HEK293 (cell line): ENCODE data around the gene SKP2.
"Not testable (repeated sequence)": the region's sequence is repeated elsewhere in the genome, so short reads cannot be mapped to it uniquely, and the experiment has no call there.

Source experiments
- CTCF ChIA-PET: fragments of 350-600 bp; formaldehyde crosslinking; extraction: SDS; loops from one replicate; lab custom pipeline; 2021; ENCODE audit warnings: antibody characterized with exemption; lab: Yijun Ruan, JAX
- POLR2A ChIA-PET: fragments of 300-600 bp; formaldehyde crosslinking; extraction: SDS; loops from one replicate; lab custom pipeline; 2020; ENCODE audit warnings: antibody characterized with exemption, inconsistent platforms; lab: Yijun Ruan, JAX
- H3K27ac ChIP-seq: fragments of 200-500 bp; sonication (Bioruptor generic); 2 replicates; pipeline ENCODE4 v1.5.1; 2014; ENCODE audit warnings: low read depth, low read length, control low read depth, inconsistent platforms; ENCODE audit errors: extremely low read depth
- H3K36me3 ChIP-seq, 2 experiments: fragments of 200-500 bp in 1 of 2; sonication (Bioruptor generic) in 1 of 2; 1 replicate in 1 of 2; 2 replicates in 1 of 2; pipeline ENCODE4 v1.5.1; 2014 to 2017; ENCODE audit warnings: inconsistent platforms in 2 of 2, low read length in 2 of 2; ENCODE audit not compliant: control insufficient read depth in 2 of 2, insufficient read depth in 1 of 2
- H3K4me1 ChIP-seq: fragments of 200-500 bp; sonication (Bioruptor generic); 2 replicates; pipeline ENCODE4 v1.5.1; 2014; ENCODE audit warnings: mild to moderate bottlenecking, low read length, inconsistent platforms; ENCODE audit not compliant: control insufficient read depth, insufficient read depth
- H3K4me3 ChIP-seq: 2 replicates; pipeline ENCODE4 v1.5.1; 2011; ENCODE audit warnings: low read depth, mild to moderate bottlenecking, control low read depth, low read length, moderate library complexity
- H3K9me3 ChIP-seq: fragments of 200-500 bp; sonication (Bioruptor generic); 2 replicates; pipeline ENCODE4 v1.5.1; 2014; ENCODE audit warnings: low read depth, low read length, inconsistent platforms; ENCODE audit not compliant: control insufficient read depth, insufficient read depth
- GLIS2 ChIP-seq: fragments of 450-650 bp; formaldehyde crosslinking; IDR thresholded peaks from 2 replicates; pipeline ENCODE4 v1.5.1; 2016; ENCODE audit warnings: missing biosample characterization, missing genetic modification characterization
- KLF1 ChIP-seq: fragments of 450-650 bp; formaldehyde crosslinking; IDR thresholded peaks from 2 replicates; pipeline ENCODE4 v1.5.1; 2016; ENCODE audit warnings: missing biosample characterization, missing genetic modification characterization
- ZFHX2 ChIP-seq: fragments of 450-650 bp; formaldehyde crosslinking; conservative IDR thresholded peaks from 2 replicates; pipeline ENCODE4 v1.5.1; 2016; ENCODE audit warnings: missing biosample characterization, missing genetic modification characterization
- ZNF10 ChIP-seq: fragments of 450-650 bp; formaldehyde crosslinking; IDR thresholded peaks from 2 replicates; pipeline ENCODE4 v1.5.1; 2017; ENCODE audit warnings: missing biosample characterization, missing genetic modification characterization
- ZNF146 ChIP-seq: fragments of 450-650 bp; formaldehyde crosslinking; IDR thresholded peaks from 2 replicates; pipeline ENCODE4 v1.5.1; 2016; ENCODE audit warnings: missing biosample characterization, missing genetic modification characterization
- ZNF174 ChIP-seq: fragments of 450-650 bp; formaldehyde crosslinking; IDR thresholded peaks from 2 replicates; pipeline ENCODE4 v1.5.0; 2017; ENCODE audit warnings: missing biosample characterization, mild to moderate bottlenecking, missing genetic modification characterization
- ZNF354C ChIP-seq: fragments of 450-650 bp; formaldehyde crosslinking; IDR thresholded peaks from 2 replicates; pipeline ENCODE4 v1.5.1; 2016; ENCODE audit warnings: missing biosample characterization, missing genetic modification characterization, low read depth, borderline replicate concordance
- ZNF747 ChIP-seq: fragments of 450-650 bp; formaldehyde crosslinking; IDR thresholded peaks from 2 replicates; pipeline ENCODE4 v1.5.1; 2016; ENCODE audit warnings: missing biosample characterization, missing genetic modification characterization
- ZNF768 ChIP-seq: fragments of 450-650 bp; formaldehyde crosslinking; IDR thresholded peaks from 2 replicates; pipeline ENCODE4 v1.5.1; 2018; ENCODE audit warnings: missing biosample characterization, mild to moderate bottlenecking, missing genetic modification characterization
- ZNF776 ChIP-seq: fragments of 450-650 bp; formaldehyde crosslinking; IDR thresholded peaks from 2 replicates; pipeline ENCODE4 v1.5.0; 2017; ENCODE audit warnings: missing biosample characterization, missing genetic modification characterization, borderline replicate concordance
- TF ChIP-seq, protein P1 (sequence below): fragments of 450-650 bp; formaldehyde crosslinking; conservative IDR thresholded peaks from 2 replicates; pipeline ENCODE4 v1.5.1; 2016; ENCODE audit warnings: low read depth, missing biosample characterization, missing genetic modification characterization
- TF ChIP-seq, protein P2 (sequence below): fragments of 450-650 bp; formaldehyde crosslinking; IDR thresholded peaks from 2 replicates; pipeline ENCODE4 v1.5.1; 2016; ENCODE audit warnings: missing biosample characterization, missing genetic modification characterization
- TF ChIP-seq, protein P3 (sequence below): fragments of 450-650 bp; formaldehyde crosslinking; optimal IDR thresholded peaks from 2 replicates; pipeline ENCODE3; 2016; ENCODE audit warnings: missing biosample characterization, mild to moderate bottlenecking, missing genetic modification characterization
- TF ChIP-seq, protein P4 (sequence below): fragments of 450-650 bp; formaldehyde crosslinking; IDR thresholded peaks from 2 replicates; pipeline ENCODE4 v1.5.1; 2017; ENCODE audit warnings: missing biosample characterization, missing genetic modification characterization
- TF ChIP-seq, protein P5 (sequence below): fragments of 450-650 bp; formaldehyde crosslinking; IDR thresholded peaks from 2 replicates; pipeline ENCODE4 v1.5.1; 2017; ENCODE audit warnings: missing biosample characterization, missing genetic modification characterization

Gene SKP2

DNA sequence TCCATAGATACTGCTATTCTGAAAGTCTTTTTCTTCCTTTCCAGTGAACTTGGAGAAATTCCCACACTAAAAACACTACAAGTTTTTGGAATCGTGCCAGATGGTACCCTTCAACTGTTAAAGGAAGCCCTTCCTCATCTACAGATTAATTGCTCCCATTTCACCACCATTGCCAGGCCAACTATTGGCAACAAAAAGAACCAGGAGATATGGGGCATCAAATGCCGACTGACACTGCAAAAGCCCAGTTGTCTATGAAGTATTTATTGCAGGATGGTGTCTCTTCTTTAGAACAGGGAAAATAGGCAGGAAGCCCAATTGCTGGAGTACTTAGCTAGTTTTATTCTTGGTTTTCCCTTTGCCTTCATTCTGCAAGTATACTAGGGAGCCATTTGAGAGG, 29.9 kb downstream of the SKP2 start:
- ChIA-PET POLR2A (no interaction called here), CTCF (interaction anchor here (1.0 kb wide), 1 partner anchor 55 kb away, joined by 3 read pairs; no protein-coding TSS in a partner anchor)
- TF ChIP-seq, protein P1, sequence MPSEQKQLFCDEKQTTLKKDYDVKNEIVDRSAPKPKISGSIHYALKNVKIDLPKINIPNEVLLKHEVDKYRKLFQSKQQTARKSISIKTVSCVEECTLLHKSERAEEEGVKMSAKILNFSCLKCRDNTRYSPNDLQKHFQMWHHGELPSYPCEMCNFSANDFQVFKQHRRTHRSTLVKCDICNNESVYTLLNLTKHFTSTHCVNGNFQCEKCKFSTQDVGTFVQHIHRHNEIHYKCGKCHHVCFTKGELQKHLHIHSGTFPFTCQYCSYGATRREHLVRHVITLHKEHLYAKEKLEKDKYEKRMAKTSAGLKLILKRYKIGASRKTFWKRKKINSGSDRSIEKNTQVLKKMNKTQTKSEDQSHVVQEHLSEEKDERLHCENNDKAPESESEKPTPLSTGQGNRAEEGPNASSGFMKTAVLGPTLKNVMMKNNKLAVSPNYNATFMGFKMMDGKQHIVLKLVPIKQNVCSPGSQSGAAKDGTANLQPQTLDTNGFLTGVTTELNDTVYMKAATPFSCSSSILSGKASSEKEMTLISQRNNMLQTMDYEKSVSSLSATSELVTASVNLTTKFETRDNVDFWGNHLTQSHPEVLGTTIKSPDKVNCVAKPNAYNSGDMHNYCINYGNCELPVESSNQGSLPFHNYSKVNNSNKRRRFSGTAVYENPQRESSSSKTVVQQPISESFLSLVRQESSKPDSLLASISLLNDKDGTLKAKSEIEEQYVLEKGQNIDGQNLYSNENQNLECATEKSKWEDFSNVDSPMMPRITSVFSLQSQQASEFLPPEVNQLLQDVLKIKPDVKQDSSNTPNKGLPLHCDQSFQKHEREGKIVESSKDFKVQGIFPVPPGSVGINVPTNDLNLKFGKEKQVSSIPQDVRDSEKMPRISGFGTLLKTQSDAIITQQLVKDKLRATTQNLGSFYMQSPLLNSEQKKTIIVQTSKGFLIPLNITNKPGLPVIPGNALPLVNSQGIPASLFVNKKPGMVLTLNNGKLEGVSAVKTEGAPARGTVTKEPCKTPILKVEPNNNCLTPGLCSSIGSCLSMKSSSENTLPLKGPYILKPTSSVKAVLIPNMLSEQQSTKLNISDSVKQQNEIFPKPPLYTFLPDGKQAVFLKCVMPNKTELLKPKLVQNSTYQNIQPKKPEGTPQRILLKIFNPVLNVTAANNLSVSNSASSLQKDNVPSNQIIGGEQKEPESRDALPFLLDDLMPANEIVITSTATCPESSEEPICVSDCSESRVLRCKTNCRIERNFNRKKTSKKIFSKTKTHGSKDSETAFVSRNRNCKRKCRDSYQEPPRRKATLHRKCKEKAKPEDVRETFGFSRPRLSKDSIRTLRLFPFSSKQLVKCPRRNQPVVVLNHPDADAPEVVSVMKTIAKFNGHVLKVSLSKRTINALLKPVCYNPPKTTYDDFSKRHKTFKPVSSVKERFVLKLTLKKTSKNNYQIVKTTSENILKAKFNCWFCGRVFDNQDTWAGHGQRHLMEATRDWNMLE: no peak
- TF ChIP-seq ZNF747 (tag by site-specific recombination) (no peak), GLIS2 (no peak), ZNF10 (tag by site-specific recombination) (peak; percentile 56; the same call in 1 of the 2 replicates)
- TF ChIP-seq, protein P2, sequence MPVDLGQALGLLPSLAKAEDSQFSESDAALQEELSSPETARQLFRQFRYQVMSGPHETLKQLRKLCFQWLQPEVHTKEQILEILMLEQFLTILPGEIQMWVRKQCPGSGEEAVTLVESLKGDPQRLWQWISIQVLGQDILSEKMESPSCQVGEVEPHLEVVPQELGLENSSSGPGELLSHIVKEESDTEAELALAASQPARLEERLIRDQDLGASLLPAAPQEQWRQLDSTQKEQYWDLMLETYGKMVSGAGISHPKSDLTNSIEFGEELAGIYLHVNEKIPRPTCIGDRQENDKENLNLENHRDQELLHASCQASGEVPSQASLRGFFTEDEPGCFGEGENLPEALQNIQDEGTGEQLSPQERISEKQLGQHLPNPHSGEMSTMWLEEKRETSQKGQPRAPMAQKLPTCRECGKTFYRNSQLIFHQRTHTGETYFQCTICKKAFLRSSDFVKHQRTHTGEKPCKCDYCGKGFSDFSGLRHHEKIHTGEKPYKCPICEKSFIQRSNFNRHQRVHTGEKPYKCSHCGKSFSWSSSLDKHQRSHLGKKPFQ (tag by site-specific recombination): no peak
- TF ChIP-seq, all 188 proteins: peak for 1
- Histone ChIP-seq H3K36me3 (peaks cover 65 to 68% of the 10 kb centered on the region in 2 experiments), H3K9me3 (no peaks in the 10 kb centered on the region), H3K4me3 (no peak overlapping the region), H3K27ac (no peak overlapping the region), H3K4me1 (no peaks in the 10 kb centered on the region)

DNA sequence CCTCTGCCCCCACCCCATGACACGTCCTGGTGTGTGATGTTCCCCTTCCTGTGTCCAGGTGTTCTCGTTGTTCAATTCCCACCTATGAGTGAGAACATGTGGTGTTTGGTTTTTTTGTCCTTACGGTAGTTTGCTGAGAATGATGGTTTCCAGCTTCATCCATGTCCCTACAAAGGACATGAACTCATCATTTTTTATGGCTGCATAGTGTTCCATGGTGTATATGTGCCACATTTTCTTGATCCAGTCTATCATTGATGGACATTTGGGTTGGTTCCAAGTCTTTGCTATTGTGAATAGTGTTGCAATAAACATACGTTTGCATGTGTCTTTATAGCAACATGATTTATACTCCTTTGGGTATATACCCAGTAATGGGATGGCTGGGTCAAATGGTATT, 32.5 kb downstream of the SKP2 start:
- H3K4me1 ChIP-seq, CTCF ChIA-PET, H3K9me3 ChIP-seq, POLR2A ChIA-PET, H3K4me3 ChIP-seq, H3K27ac ChIP-seq: not testable (repeated sequence)
- H3K36me3 ChIP-seq: peaks cover 39 to 44% of the 10 kb centered on the region in 2 experiments
- peak; percentile 92 for TF ChIP-seq ZNF146 (tag by site-specific recombination)

DNA sequence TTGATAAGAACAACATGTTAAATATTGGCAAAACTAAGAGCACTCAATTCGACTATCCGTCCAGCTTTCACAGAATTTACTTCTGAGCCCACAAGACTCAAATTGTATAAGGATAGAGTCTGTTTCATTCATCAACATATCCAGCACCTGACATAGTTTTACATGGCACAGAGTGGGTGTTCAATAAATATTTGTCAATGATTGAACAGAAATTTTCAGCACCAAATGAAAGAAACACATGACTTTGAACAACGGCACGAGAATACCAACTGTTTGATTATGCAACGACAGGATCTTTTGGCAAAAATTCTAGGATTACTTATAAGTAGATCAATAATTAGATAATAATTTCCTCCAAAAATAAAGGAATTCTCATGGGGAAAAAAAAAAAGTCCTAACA, 41.8 kb downstream of the SKP2 start:
- Histone ChIP-seq H3K36me3 (peaks cover 48 to 57% of the 10 kb centered on the region in 2 experiments), H3K9me3 (no peaks in the 10 kb centered on the region), H3K27ac (no peak overlapping the region)
- POLR2A ChIA-PET: no interaction called here
- no peak for TF ChIP-seq ZNF768 (tag by site-specific recombination)
- TF ChIP-seq, protein P3, sequence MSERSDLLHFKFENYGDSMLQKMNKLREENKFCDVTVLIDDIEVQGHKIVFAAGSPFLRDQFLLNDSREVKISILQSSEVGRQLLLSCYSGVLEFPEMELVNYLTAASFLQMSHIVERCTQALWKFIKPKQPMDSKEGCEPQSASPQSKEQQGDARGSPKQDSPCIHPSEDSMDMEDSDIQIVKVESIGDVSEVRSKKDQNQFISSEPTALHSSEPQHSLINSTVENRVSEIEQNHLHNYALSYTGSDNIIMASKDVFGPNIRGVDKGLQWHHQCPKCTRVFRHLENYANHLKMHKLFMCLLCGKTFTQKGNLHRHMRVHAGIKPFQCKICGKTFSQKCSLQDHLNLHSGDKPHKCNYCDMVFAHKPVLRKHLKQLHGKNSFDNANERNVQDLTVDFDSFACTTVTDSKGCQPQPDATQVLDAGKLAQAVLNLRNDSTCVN: no peak
- TF ChIP-seq, protein P4, sequence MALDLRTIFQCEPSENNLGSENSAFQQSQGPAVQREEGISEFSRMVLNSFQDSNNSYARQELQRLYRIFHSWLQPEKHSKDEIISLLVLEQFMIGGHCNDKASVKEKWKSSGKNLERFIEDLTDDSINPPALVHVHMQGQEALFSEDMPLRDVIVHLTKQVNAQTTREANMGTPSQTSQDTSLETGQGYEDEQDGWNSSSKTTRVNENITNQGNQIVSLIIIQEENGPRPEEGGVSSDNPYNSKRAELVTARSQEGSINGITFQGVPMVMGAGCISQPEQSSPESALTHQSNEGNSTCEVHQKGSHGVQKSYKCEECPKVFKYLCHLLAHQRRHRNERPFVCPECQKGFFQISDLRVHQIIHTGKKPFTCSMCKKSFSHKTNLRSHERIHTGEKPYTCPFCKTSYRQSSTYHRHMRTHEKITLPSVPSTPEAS (tag by site-specific recombination): no peak
- TF ChIP-seq ZNF354C: no peak
- no peak for TF ChIP-seq ZNF174 (tag by site-specific recombination)
- TF ChIP-seq, protein P5, sequence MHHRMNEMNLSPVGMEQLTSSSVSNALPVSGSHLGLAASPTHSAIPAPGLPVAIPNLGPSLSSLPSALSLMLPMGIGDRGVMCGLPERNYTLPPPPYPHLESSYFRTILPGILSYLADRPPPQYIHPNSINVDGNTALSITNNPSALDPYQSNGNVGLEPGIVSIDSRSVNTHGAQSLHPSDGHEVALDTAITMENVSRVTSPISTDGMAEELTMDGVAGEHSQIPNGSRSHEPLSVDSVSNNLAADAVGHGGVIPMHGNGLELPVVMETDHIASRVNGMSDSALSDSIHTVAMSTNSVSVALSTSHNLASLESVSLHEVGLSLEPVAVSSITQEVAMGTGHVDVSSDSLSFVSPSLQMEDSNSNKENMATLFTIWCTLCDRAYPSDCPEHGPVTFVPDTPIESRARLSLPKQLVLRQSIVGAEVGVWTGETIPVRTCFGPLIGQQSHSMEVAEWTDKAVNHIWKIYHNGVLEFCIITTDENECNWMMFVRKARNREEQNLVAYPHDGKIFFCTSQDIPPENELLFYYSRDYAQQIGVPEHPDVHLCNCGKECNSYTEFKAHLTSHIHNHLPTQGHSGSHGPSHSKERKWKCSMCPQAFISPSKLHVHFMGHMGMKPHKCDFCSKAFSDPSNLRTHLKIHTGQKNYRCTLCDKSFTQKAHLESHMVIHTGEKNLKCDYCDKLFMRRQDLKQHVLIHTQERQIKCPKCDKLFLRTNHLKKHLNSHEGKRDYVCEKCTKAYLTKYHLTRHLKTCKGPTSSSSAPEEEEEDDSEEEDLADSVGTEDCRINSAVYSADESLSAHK (tag by site-specific recombination): no peak
- no peak for TF ChIP-seq KLF1
- TF ChIP-seq ZNF776 (tag by site-specific recombination): no peak
- no peak for TF ChIP-seq ZFHX2 (tag by site-specific recombination)
- TF ChIP-seq, all 188 proteins: peak for 0
- Histone ChIP-seq H3K4me1 (no peaks in the 10 kb centered on the region), H3K4me3 (no peak overlapping the region)
- CTCF ChIA-PET: interaction anchor here (0.6 kb wide), 2 partner anchors 27 to 111 kb away, joined by 3 to 5 read pairs; no protein-coding TSS in a partner anchor
